Epithelial cell of esophagus (primary cell): ENCODE data around the gene MAP3K2.

ENCODE experiments used
- DNase-seq: peaks from one replicate; pipeline ENCODE4 v3.0.0; 2010; ENCODE audit warnings: low read depth
- H3K4me3 ChIP-seq: 2 replicates; pipeline ENCODE4 v1.5.1; 2011; ENCODE audit warnings: mild to moderate bottlenecking, low read length, control low read depth
- CTCF ChIP-seq: IDR thresholded peaks from 2 replicates; pipeline ENCODE4 v1.5.1; 2011; ENCODE audit warnings: low read depth, mild to moderate bottlenecking, low read length, control low read depth, inconsistent platforms; ENCODE audit not compliant: insufficient read depth; ENCODE audit errors: missing control alignments

MAP3K2 gene

GRCh38 chr2:127405255-127405610, 17.5 kb upstream of the MAP3K2 start:
- TF ChIP-seq CTCF, result no peak
- no peak overlapping the region for H3K4me3 ChIP-seq
- DNase-seq, result no peak

GRCh38 chr2:127404466-127405254, 16.9 kb upstream of the MAP3K2 start:
- no peak overlapping the region for H3K4me3 ChIP-seq
- TF ChIP-seq CTCF, result no peak
- DNase-seq, result no peak

- DNase-seq, result no peak
- no peak for TF ChIP-seq CTCF
- no peak overlapping the region for H3K4me3 ChIP-seq
These were observed 15.7 kb upstream of the MAP3K2 start for GRCh38 chr2:127403460-127403859.

- peak; percentile 73 for DNase-seq
- H3K4me3 ChIP-seq, result no peak overlapping the region
- no peak for TF ChIP-seq CTCF
These were observed 14.3 kb upstream of the MAP3K2 start for GRCh38 chr2:127401757-127402695.

- no peak for TF ChIP-seq CTCF
- no peak overlapping the region for H3K4me3 ChIP-seq
- DNase-seq, result peak; percentile 94
These were observed 13.4 kb upstream of the MAP3K2 start for GRCh38 chr2:127400897-127401756.

- no peak for TF ChIP-seq CTCF
- peak; percentile 35 for DNase-seq
- H3K4me3 ChIP-seq, result no peak overlapping the region
These were observed 12.7 kb upstream of the MAP3K2 start for GRCh38 chr2:127400533-127400896.
